Measurements from ENCODE around the gene LONP2.

DNA sequence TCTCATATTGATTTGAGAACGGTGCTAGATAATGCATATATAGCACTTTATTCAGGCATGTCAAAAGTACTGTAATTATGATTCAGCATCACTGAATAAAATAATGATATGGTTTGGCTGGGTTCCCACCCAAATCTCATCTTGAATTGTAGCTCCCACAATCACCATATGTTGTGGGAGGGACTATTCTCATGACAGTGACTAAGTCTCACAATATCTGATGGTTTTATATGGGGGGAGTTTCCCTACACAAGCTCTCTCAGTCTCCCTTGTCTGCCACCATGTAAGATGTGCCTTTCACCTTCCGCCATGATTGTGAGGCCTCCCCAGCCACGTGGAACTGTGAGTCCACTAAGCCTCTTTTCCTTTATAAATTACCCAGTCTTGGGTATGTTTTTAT lies 25.6 kb upstream of the LONP2 start:
- TF ChIP-seq, protein P1, sequence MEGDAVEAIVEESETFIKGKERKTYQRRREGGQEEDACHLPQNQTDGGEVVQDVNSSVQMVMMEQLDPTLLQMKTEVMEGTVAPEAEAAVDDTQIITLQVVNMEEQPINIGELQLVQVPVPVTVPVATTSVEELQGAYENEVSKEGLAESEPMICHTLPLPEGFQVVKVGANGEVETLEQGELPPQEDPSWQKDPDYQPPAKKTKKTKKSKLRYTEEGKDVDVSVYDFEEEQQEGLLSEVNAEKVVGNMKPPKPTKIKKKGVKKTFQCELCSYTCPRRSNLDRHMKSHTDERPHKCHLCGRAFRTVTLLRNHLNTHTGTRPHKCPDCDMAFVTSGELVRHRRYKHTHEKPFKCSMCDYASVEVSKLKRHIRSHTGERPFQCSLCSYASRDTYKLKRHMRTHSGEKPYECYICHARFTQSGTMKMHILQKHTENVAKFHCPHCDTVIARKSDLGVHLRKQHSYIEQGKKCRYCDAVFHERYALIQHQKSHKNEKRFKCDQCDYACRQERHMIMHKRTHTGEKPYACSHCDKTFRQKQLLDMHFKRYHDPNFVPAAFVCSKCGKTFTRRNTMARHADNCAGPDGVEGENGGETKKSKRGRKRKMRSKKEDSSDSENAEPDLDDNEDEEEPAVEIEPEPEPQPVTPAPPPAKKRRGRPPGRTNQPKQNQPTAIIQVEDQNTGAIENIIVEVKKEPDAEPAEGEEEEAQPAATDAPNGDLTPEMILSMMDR (IDR thresholded peaks at IDR 0.05; ENCODE audit: insufficient read depth, low read depth, low read length), result no peak
- TF ChIP-seq EZH2 (IDR thresholded peaks at IDR 0.05; ENCODE audit: insufficient read depth, low read length), result no peak

All from astrocyte (in vitro differentiated cells and primary cell).